ENCODE measurements around the gene PCF11. TPM values are rescaled to one million over a fixed set of nuclear protein-coding genes. Genes with fewer than 3 reads are reported as not detected.
"Not testable (repeated sequence)": the region's sequence is repeated elsewhere in the genome, so short reads cannot be mapped to it uniquely, and the experiment has no call there.

Gene PCF11
- polyA plus RNA-seq, 4 donors, result 13.8 to 65.0 (median 21.1) TPM

DNA sequence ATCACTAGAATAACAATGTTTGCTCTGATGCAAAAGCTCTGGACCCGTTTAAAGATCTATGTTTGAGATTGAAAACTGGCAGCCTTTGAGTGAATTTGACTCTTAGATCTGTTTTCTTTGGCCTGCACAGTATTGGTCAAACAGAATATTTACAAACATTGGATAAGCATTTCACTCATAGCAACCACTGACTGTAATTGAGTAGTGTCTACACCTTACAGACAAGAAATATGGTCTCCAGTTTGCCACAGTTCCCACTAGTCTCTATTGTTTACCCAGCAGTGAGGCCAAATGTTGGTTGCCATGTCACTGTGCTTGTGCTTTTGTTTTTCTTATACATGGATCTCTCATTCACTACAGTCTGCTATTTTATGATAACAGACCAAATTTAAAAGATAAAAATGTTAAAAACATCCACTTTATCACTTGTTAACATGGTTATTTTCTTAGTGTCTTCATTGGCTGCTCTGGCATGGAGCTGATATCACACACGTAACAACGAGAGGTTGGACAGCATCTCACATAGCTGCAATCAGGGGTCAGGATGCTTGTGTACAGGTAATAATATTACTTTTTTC is 48.8 kb downstream of the PCF11 start:
- Histone ChIP-seq H3K36me3 (ENCODE audit: control insufficient read depth in 3 of 3, insufficient read depth in 2 of 3, low read depth in 1 of 3, low read length in 3 of 3) (peaks cover 0 to 7% (median 2%) of the 10 kb centered on the region in 3 donors), H3K4me1 (ENCODE audit: control insufficient read depth in 3 of 3, insufficient read depth in 2 of 3, low read depth in 1 of 3, low read length in 2 of 3) (no peaks in the 10 kb centered on the region), H3K9me3 (ENCODE audit: control insufficient read depth in 2 of 2, insufficient read depth in 1 of 2, low read depth in 1 of 2, low read length in 1 of 2) (no peaks in the 10 kb centered on the region), H3K27ac (ENCODE audit: low read depth in 1 of 3, low read length in 2 of 3) (no peak overlapping the region), H3K27me3 (ENCODE audit: control insufficient read depth in 3 of 3, insufficient read depth in 3 of 3, low read length in 3 of 3) (no peaks in the 10 kb centered on the region), H3K4me3 (ENCODE audit: low read depth in 1 of 3, low read length in 3 of 3) (no peak overlapping the region)
- no peak for FAIRE-seq
- WGBS, 3 donors, result 93 to 96% (median 96%) methylated on average over 3 of the region's 3 CpGs
- no peak for DNase-seq

DNA sequence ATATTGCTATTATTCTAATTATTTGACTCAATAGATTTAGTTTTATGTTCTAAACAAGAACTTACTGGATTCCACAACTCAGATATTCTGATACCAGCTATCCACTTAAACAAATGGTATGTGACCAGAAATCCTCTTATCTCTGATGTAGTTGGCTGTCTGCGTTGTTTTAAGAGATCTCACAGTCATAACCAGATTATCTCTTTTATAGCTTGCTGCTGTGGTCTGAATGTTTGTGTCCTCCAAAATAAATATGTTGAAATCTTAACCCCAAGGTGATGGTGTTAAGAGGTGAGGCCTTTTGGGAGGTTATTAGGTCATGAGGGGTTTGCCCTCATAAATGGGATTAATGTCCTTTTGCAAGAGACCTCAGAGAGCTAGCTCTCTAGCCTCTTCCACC is 49.3 kb downstream of the PCF11 start:
- no peak overlapping the region for H3K27ac ChIP-seq (ENCODE audit: low read depth in 1 of 3, low read length in 2 of 3)
- DNase-seq (no peak), FAIRE-seq (no peak)
- no peaks in the 10 kb centered on the region for H3K27me3 ChIP-seq (ENCODE audit: control insufficient read depth in 3 of 3, insufficient read depth in 3 of 3, low read length in 3 of 3)
- no peaks in the 10 kb centered on the region for H3K4me1 ChIP-seq (ENCODE audit: control insufficient read depth in 3 of 3, insufficient read depth in 2 of 3, low read depth in 1 of 3, low read length in 2 of 3)
- H3K36me3 ChIP-seq (ENCODE audit: control insufficient read depth in 3 of 3, insufficient read depth in 2 of 3, low read depth in 1 of 3, low read length in 3 of 3), result peaks cover 0 to 9% (median 2%) of the 10 kb centered on the region in 3 donors
- no peak overlapping the region for H3K4me3 ChIP-seq (ENCODE audit: low read depth in 1 of 3, low read length in 3 of 3)
- WGBS, 3 donors, result 69 to 92% (median 86%) methylated on average over 1 of the region's 1 CpG
- no peaks in the 10 kb centered on the region for H3K9me3 ChIP-seq (ENCODE audit: control insufficient read depth in 2 of 2, insufficient read depth in 1 of 2, low read depth in 1 of 2, low read length in 1 of 2)

DNA sequence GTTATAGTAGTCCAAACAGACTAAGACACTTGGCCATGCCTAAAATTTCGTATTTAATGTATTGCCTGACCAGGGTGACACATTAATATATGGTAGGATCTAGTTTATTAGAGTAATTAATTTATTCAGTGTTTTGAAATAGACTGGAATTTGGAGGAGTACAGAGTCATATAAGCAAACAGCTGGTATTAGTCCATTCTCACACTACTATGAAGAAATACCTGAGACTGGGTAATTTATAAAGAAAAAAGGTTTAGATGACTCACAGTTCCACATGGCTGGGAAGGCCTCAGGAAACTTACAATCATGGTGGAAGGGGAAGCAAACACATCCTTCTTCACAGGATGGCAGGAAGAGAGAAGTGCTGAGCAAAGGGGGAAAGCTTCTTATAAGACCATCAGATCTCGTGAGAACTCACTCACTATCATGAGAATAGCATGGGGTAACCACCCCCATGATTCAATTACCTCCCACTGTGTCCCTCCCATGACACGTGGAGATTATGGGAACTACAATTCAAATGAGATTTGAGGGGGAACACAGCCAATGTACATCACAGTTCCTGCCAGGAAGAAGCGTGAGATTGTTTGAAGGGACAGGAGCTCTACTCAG is 49.9 kb downstream of the PCF11 start:
- 62 to 78% (median 76%) methylated on average over 4 of the region's 4 CpGs for WGBS, 3 donors
- H3K27me3 ChIP-seq (ENCODE audit: control insufficient read depth in 3 of 3, insufficient read depth in 3 of 3, low read length in 3 of 3); FAIRE-seq; H3K9me3 ChIP-seq (ENCODE audit: control insufficient read depth in 2 of 2, insufficient read depth in 1 of 2, low read depth in 1 of 2, low read length in 1 of 2); H3K4me1 ChIP-seq (ENCODE audit: control insufficient read depth in 3 of 3, insufficient read depth in 2 of 3, low read depth in 1 of 3, low read length in 2 of 3); H3K4me3 ChIP-seq (ENCODE audit: low read depth in 1 of 3, low read length in 3 of 3); DNase-seq; H3K27ac ChIP-seq (ENCODE audit: low read depth in 1 of 3, low read length in 2 of 3): not testable (repeated sequence)
- H3K36me3 ChIP-seq (ENCODE audit: control insufficient read depth in 3 of 3, insufficient read depth in 2 of 3, low read depth in 1 of 3, low read length in 3 of 3), result peaks cover 0 to 13% (median 2%) of the 10 kb centered on the region in 3 donors

GRCh38 chr11:83219095-83219494 is 62.2 kb downstream of the PCF11 start:
- FAIRE-seq (no peak), DNase-seq (peak in 1 of 2 donors; percentile 5)
- no peak overlapping the region for H3K27ac ChIP-seq (ENCODE audit: low read depth in 1 of 3, low read length in 2 of 3)
- H3K27me3 ChIP-seq (ENCODE audit: control insufficient read depth in 3 of 3, insufficient read depth in 3 of 3, low read length in 3 of 3), result no peaks in the 10 kb centered on the region
- no peaks in the 10 kb centered on the region for H3K36me3 ChIP-seq (ENCODE audit: control insufficient read depth in 3 of 3, insufficient read depth in 2 of 3, low read depth in 1 of 3, low read length in 3 of 3)
- H3K9me3 ChIP-seq (ENCODE audit: control insufficient read depth in 2 of 2, insufficient read depth in 1 of 2, low read depth in 1 of 2, low read length in 1 of 2), result no peaks in the 10 kb centered on the region
- H3K4me3 ChIP-seq (ENCODE audit: low read depth in 1 of 3, low read length in 3 of 3), result no peak overlapping the region
- H3K4me1 ChIP-seq (ENCODE audit: control insufficient read depth in 3 of 3, insufficient read depth in 2 of 3, low read depth in 1 of 3, low read length in 2 of 3), result no peaks in the 10 kb centered on the region
- 75 to 82% (median 80%) methylated on average over 8 of the region's 8 CpGs for WGBS, 3 donors

DNA sequence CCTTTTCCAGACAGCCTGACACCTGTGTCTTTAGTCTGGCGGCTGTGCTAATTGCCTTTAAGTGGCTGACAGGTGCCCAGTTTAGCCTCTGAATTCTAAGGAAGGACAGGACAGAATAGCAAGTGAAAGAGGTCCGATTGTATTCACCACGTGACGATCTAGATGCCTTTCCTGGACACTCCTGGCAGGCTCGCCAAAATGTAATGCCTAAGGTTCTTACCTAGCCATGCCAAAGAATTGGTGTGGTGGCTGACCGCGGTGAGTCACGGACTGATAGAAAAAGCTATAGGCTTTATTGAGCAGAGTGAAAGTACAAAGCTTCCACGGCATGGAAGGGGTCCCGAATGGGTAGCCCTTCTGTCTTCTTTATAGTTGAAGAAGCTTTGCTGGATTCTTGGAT is 63.3 kb downstream of the PCF11 start:
- Histone ChIP-seq H3K36me3 (ENCODE audit: control insufficient read depth in 3 of 3, insufficient read depth in 2 of 3, low read depth in 1 of 3, low read length in 3 of 3) (no peaks in the 10 kb centered on the region), H3K27me3 (ENCODE audit: control insufficient read depth in 3 of 3, insufficient read depth in 3 of 3, low read length in 3 of 3) (no peaks in the 10 kb centered on the region), H3K4me1 (ENCODE audit: control insufficient read depth in 3 of 3, insufficient read depth in 2 of 3, low read depth in 1 of 3, low read length in 2 of 3) (no peaks in the 10 kb centered on the region), H3K4me3 (ENCODE audit: low read depth in 1 of 3, low read length in 3 of 3) (no peak overlapping the region), H3K9me3 (ENCODE audit: control insufficient read depth in 2 of 2, insufficient read depth in 1 of 2, low read depth in 1 of 2, low read length in 1 of 2) (no peaks in the 10 kb centered on the region), H3K27ac (ENCODE audit: low read depth in 1 of 3, low read length in 2 of 3) (no peak overlapping the region)
- DNase-seq (no peak), FAIRE-seq (no peak)
- 82 to 88% (median 87%) methylated on average over 10 of the region's 10 CpGs for WGBS, 3 donors

- DNase-seq (no peak), FAIRE-seq (no peak)
- Histone ChIP-seq H3K27me3 (ENCODE audit: control insufficient read depth in 3 of 3, insufficient read depth in 3 of 3, low read length in 3 of 3) (no peaks in the 10 kb centered on the region), H3K9me3 (ENCODE audit: control insufficient read depth in 2 of 2, insufficient read depth in 1 of 2, low read depth in 1 of 2, low read length in 1 of 2) (no peaks in the 10 kb centered on the region), H3K4me1 (ENCODE audit: control insufficient read depth in 3 of 3, insufficient read depth in 2 of 3, low read depth in 1 of 3, low read length in 2 of 3) (no peaks in the 10 kb centered on the region), H3K27ac (ENCODE audit: low read depth in 1 of 3, low read length in 2 of 3) (no peak overlapping the region), H3K36me3 (ENCODE audit: control insufficient read depth in 3 of 3, insufficient read depth in 2 of 3, low read depth in 1 of 3, low read length in 3 of 3) (no peaks in the 10 kb centered on the region), H3K4me3 (ENCODE audit: low read depth in 1 of 3, low read length in 3 of 3) (no peak overlapping the region)
These were observed 64.8 kb downstream of the PCF11 start for GRCh38 chr11:83221694-83222093.

- DNase-seq (no peak), FAIRE-seq (no peak)
- Histone ChIP-seq H3K4me3 (ENCODE audit: low read depth in 1 of 3, low read length in 3 of 3) (no peak overlapping the region), H3K4me1 (ENCODE audit: control insufficient read depth in 3 of 3, insufficient read depth in 2 of 3, low read depth in 1 of 3, low read length in 2 of 3) (no peaks in the 10 kb centered on the region), H3K9me3 (ENCODE audit: control insufficient read depth in 2 of 2, insufficient read depth in 1 of 2, low read depth in 1 of 2, low read length in 1 of 2) (no peaks in the 10 kb centered on the region), H3K27me3 (ENCODE audit: control insufficient read depth in 3 of 3, insufficient read depth in 3 of 3, low read length in 3 of 3) (no peaks in the 10 kb centered on the region), H3K27ac (ENCODE audit: low read depth in 1 of 3, low read length in 2 of 3) (no peak overlapping the region), H3K36me3 (ENCODE audit: control insufficient read depth in 3 of 3, insufficient read depth in 2 of 3, low read depth in 1 of 3, low read length in 3 of 3) (no peaks in the 10 kb centered on the region)
- WGBS, 3 donors, result 93 to 100% (median 100%) methylated on average over 1 of the region's 1 CpG
These were observed 65.6 kb downstream of the PCF11 start for GRCh38 chr11:83222499-83222898.

GRCh38 chr11:83223457-83223856 is 66.5 kb downstream of the PCF11 start:
- H3K27me3 ChIP-seq (ENCODE audit: control insufficient read depth in 3 of 3, insufficient read depth in 3 of 3, low read length in 3 of 3), result no peaks in the 10 kb centered on the region
- no peaks in the 10 kb centered on the region for H3K4me1 ChIP-seq (ENCODE audit: control insufficient read depth in 3 of 3, insufficient read depth in 2 of 3, low read depth in 1 of 3, low read length in 2 of 3)
- DNase-seq (no peak), FAIRE-seq (no peak)
- no peaks in the 10 kb centered on the region for H3K9me3 ChIP-seq (ENCODE audit: control insufficient read depth in 2 of 2, insufficient read depth in 1 of 2, low read depth in 1 of 2, low read length in 1 of 2)
- no peaks in the 10 kb centered on the region for H3K36me3 ChIP-seq (ENCODE audit: control insufficient read depth in 3 of 3, insufficient read depth in 2 of 3, low read depth in 1 of 3, low read length in 3 of 3)
- 87 to 100% (median 97%) methylated on average over 2 of the region's 2 CpGs for WGBS, 3 donors
- no peak overlapping the region for H3K4me3 ChIP-seq (ENCODE audit: low read depth in 1 of 3, low read length in 3 of 3)
- H3K27ac ChIP-seq (ENCODE audit: low read depth in 1 of 3, low read length in 2 of 3), result no peak overlapping the region

DNA sequence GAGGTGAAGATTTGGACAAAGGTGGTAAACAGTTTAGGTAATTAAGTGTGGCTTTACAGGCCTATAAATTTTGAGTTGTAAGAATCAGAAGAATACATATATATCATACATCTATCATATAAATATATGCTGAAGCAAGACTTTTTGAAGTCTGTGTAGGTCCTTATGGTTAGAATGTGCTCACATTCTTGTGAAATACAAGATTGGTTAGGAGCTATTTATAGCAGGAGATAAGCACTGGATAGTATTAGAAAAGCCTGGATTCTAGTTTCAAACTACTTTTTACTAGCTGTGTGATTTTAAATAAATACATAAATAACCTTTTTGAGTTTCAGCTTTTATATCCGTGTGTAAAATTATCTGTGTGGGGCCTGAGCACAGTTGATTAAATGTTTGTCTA is 78.9 kb downstream of the PCF11 start:
- Histone ChIP-seq H3K27ac (ENCODE audit: low read depth in 1 of 3, low read length in 2 of 3) (no peak overlapping the region), H3K4me1 (ENCODE audit: control insufficient read depth in 3 of 3, insufficient read depth in 2 of 3, low read depth in 1 of 3, low read length in 2 of 3) (peaks cover 0 to 5% (median 0%) of the 10 kb centered on the region in 3 donors), H3K4me3 (ENCODE audit: low read depth in 1 of 3, low read length in 3 of 3) (no peak overlapping the region), H3K27me3 (ENCODE audit: control insufficient read depth in 3 of 3, insufficient read depth in 3 of 3, low read length in 3 of 3) (no peaks in the 10 kb centered on the region), H3K36me3 (ENCODE audit: control insufficient read depth in 3 of 3, insufficient read depth in 2 of 3, low read depth in 1 of 3, low read length in 3 of 3) (no peaks in the 10 kb centered on the region), H3K9me3 (ENCODE audit: control insufficient read depth in 2 of 2, insufficient read depth in 1 of 2, low read depth in 1 of 2, low read length in 1 of 2) (no peaks in the 10 kb centered on the region)
- DNase-seq (peak in 1 of 2 donors; percentile 16), FAIRE-seq (no peak)
- WGBS, 3 donors, result 26 to 72% (median 53%) methylated on average over 1 of the region's 1 CpG

Measured in small intestine (tissue), 7 donors.